GM15510 (cell line): ENCODE measurements around the gene HOGA1.

Experiments
- POLR2A ChIP-seq: IDR thresholded peaks from 3 replicates; pipeline ENCODE4 v1.6.1; 2011; ENCODE audit warnings: borderline replicate concordance; ENCODE audit not compliant: insufficient read length; ENCODE audit errors: extremely low read depth

The HOGA1 gene

DNA sequence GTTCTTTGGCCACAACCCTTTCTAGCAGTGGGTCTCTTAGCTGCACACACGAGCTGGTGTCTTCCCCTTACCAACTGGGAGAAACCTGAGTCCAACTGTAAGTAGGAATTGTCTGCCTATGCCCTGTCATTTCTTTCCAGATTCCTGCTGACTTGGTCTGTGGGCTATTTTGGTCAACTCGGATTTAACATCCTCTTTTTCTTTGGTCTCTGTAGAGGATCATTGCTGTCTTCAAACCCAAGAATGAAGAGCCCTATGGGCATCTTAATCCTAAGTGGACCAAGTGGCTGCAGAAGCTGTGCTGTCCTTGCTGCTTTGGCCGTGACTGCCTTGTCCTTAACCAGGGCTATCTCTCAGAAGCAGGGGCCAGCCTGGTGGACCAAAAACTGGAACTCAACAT is 66.5 kb downstream of the HOGA1 start:
- no peak for TF ChIP-seq POLR2A

DNA sequence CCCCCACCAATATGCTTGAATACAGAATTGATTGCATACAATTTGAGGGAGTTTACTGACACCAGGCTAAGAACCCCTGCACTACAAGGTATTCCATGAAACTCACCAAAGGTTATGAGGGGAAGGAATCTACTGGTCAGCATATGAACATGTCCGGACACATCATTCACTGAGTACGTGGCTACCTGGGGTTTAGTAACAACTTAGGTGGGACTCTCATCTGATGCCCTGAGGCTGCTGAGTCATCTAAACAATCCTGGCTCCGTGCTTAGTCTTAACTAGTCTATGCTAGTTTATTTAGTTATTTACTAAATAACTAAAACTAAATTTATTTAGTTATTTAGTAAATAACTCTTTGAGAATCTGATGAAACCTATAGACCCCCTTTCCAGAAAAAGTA is 67.6 kb downstream of the HOGA1 start:
- TF ChIP-seq POLR2A: no peak

DNA sequence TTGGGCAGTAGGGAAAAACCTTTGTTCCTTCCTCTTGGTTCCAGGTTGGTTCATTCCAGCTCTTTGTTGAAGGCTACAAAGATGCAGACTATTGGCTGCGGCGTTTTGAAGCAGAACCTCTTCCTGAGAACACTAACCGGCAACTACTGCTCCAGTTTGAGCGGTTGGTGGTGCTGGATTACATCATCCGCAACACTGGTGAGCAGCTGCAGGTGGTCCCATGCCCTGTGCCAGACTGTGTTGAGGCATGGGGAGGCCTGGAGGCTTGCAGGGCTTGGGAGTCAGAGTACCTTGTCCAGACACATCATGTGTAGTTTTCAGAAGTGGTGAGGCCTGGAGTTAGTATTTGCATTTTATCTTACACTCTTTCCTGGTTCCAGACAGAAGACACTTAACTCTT is 72.6 kb downstream of the HOGA1 start:
- TF ChIP-seq POLR2A: no peak

DNA sequence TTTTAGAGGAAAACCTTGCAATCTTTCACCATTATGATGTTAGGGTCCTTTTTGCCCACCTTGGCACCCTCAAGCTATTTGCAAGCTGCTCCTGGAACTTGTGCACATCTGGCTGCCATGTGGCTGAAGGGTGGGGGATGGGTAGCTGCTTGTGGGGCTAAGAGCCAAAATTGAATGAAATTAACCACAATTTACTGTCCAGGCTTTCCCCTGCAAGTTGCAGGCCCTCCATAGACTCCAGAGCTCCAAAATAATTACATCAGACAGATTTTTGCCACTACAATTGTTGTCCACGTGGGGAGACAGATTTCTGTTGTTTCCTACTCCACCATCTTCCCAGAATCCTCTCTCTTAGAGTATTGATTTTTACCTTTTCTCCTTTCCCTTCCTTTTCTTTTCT is 75.4 kb downstream of the HOGA1 start:
- TF ChIP-seq POLR2A: no peak
